K562 (cell line): ENCODE measurements around the gene CT45A3. TPM values are rescaled to one million over a fixed set of nuclear protein-coding genes. Genes with fewer than 3 reads are reported as not detected.

Source experiments
- ATF7 ChIP-seq: fragments of 450-650 bp; IDR thresholded peaks from 2 replicates; pipeline ENCODE4 v1.7.1; 2014; ENCODE audit warnings: mild to moderate bottlenecking, moderate library complexity
- CTCF ChIP-seq, 3 experiments: IDR thresholded peaks in 2 of 3; conservative IDR thresholded peaks in 1 of 3; 2 replicates each; pipeline ENCODE4 v1.5.1; 2011 to 2012; ENCODE audit warnings: low read length in 3 of 3, mild to moderate bottlenecking in 3 of 3, control low read depth in 2 of 3, improper control_type of control experiment in 1 of 3, inconsistent platforms in 1 of 3, low read depth in 1 of 3, mixed read lengths in 1 of 3, moderate library complexity in 1 of 3; ENCODE audit not compliant: insufficient read depth in 2 of 3
- FOSL1 ChIP-seq: fragments of 200-800 bp; sonication (Bioruptor generic); conservative IDR thresholded peaks from 2 replicates; pipeline ENCODE4 v1.6.1; 2016; ENCODE audit warnings: missing genetic modification characterization, missing compliant biosample characterization
- HDAC1 ChIP-seq, 2 experiments: fragments of 450-650 bp; IDR thresholded peaks; 2 replicates each; pipeline ENCODE4 v1.6.1; 2016 to 2017; ENCODE audit warnings: inconsistent platforms in 1 of 2, mild to moderate bottlenecking in 1 of 2, moderate library complexity in 1 of 2
- NR2C2 ChIP-seq, 2 experiments: fragments of 200-800 bp in 1 of 2; sonication (Bioruptor generic) in 1 of 2; sonication (generic) in 1 of 2; formaldehyde crosslinking in 1 of 2; IDR thresholded peaks; 2 replicates each; pipeline versions ENCODE4 v1.6.1 to v1.8.0; 2016 to 2022; ENCODE audit warnings: mild to moderate bottlenecking in 1 of 2, missing compliant biosample characterization in 1 of 2, missing genetic modification characterization in 1 of 2, missing genetic modification reagents in 1 of 2
- PHF20 ChIP-seq: fragments of 450-650 bp; IDR thresholded peaks from 2 replicates; pipeline ENCODE4 v1.6.1; 2018; ENCODE audit not compliant: partially characterized antibody
- POLR2AphosphoS5 ChIP-seq: IDR thresholded peaks from 2 replicates; pipeline ENCODE4 v1.6.1; 2011; ENCODE audit warnings: mild to moderate bottlenecking, low read depth, low read length, moderate library complexity; ENCODE audit not compliant: control insufficient read depth, insufficient read depth
- POLR2G ChIP-seq: fragments of 200-400 bp; formaldehyde crosslinking; IDR thresholded peaks from 2 replicates; pipeline ENCODE4 v1.6.1; 2017; ENCODE audit warnings: low read depth, mild to moderate bottlenecking, antibody characterized with exemption, low read length, moderate library complexity
- REST ChIP-seq, 2 experiments: fragments of 450-650 bp; formaldehyde crosslinking in 1 of 2; IDR thresholded peaks; 2 replicates each; pipeline versions ENCODE4 v1.4.0 to v1.6.1; 2014 to 2020; ENCODE audit warnings: mild to moderate bottlenecking in 2 of 2, borderline replicate concordance in 1 of 2, low read depth in 1 of 2
- SRSF3 ChIP-seq: fragments of 200-400 bp; formaldehyde crosslinking; IDR thresholded peaks from 2 replicates; pipeline ENCODE4 v1.6.1; 2016; ENCODE audit warnings: mild to moderate bottlenecking, low read length, moderate library complexity; ENCODE audit not compliant: insufficient read depth
- TFAP4 ChIP-seq: sonication (generic); formaldehyde crosslinking; IDR thresholded peaks from 2 replicates; pipeline ENCODE4 v1.8.0; 2022; ENCODE audit warnings: missing genetic modification reagents, mild to moderate bottlenecking, moderate library complexity, borderline replicate concordance
- YY1 ChIP-seq, 3 experiments: IDR thresholded peaks; 2 replicates each; pipeline ENCODE4 v1.6.1; 2011; ENCODE audit warnings: low read length in 2 of 3, mild to moderate bottlenecking in 2 of 3, moderate library complexity in 2 of 3, borderline replicate concordance in 1 of 3, control low read depth in 1 of 3, low read depth in 1 of 3; ENCODE audit not compliant: insufficient read depth in 3 of 3, insufficient replicate concordance in 2 of 3, control insufficient read depth in 1 of 3, insufficient read length in 1 of 3; ENCODE audit errors: extremely low read depth in 1 of 3
- polyA plus RNA-seq, 8 experiments: library from polyadenylated mRNA; depleted of rRNA in 4 of 8; stranded (reverse) in 5 of 8; unstranded in 3 of 8; fragments of >200 nt; fragmentation: Nextera tagmentation in 2 of 8; fragmentation: Illumina TruSeq in 1 of 8; extraction: Ambion mirVana in 2 of 8; extraction: Trizol in 1 of 8; gene quantifications; 2 replicates each; pipeline versions ENCODE4 v1.2.1 to v1.2.3, GENCODE V29; 2011 to 2014; ENCODE audit warnings: inconsistent platforms in 1 of 8, missing spikeins in 1 of 8
- total RNA-seq, 7 experiments: library from RNA; depleted of rRNA in 6 of 7; stranded (reverse); fragments of >200 nt in 6 of 7; fragmentation: Illumina TruSeq in 2 of 7; extraction: Trizol in 2 of 7; gene quantifications; 2 replicates each; pipeline versions ENCODE4 v1.2.1 to v1.2.3, GENCODE V29; 2011 to 2021; ENCODE audit warnings: low replicate concordance in 1 of 7

CT45A3 gene
- total and polyA plus RNA-seq, 9 of the 15 experiments (the other 6 are each of a cell fraction or from before 2014, with no cell fraction given), result 0.13 to 3.2 (median 0.84) TPM; not detected in 1

GRCh38 chrX:135740681-135741149, 27.3 kb downstream of the CT45A3 start (continued):
- TF ChIP-seq REST (IDR thresholded peaks at IDR 0.05; ENCODE audit: borderline replicate concordance) (peak; percentile 67; the same call in 1 of the 2 replicates), REST (CRISPR knock-in tag; IDR thresholded peaks at IDR 0.05; ENCODE audit: low read depth) (no peak), YY1 (IDR thresholded peaks at IDR 0.05; ENCODE audit: borderline replicate concordance in 1 of 3, control insufficient read depth in 1 of 3, extremely low read depth in 1 of 3, insufficient read depth in 3 of 3, insufficient read length in 1 of 3, insufficient replicate concordance in 2 of 3, low read depth in 1 of 3, low read length in 2 of 3) (peak in 2 of 3 experiments; percentile 46 to 83), FOSL1 (no peak), NR2C2 (CRISPR knock-in tag; IDR thresholded peaks at IDR 0.05) (no peak), NR2C2 (tag; IDR thresholded peaks at IDR 0.05) (peak; percentile 50), CTCF (IDR thresholded peaks at IDR 0.05 in 2 of 3, conservative IDR thresholded peaks at IDR 0.05 in 1 of 3; ENCODE audit: insufficient read depth in 2 of 3, low read depth in 1 of 3, low read length in 3 of 3) (peak; percentile 71 to 91 (median 88)), HDAC1 (IDR thresholded peaks at IDR 0.05) (0 out of 4 replicates have a peak, but pooled peaks of 1 of the 2 experiments have one; percentile 11), POLR2AphosphoS5 (no peak), POLR2G (peak; percentile 58), TFAP4 (CRISPR knock-in tag) (peak; percentile 29; the same call in 1 of the 2 replicates), PHF20 (no peak), ATF7 (0 out of 2 replicates have a peak, but pooled peaks have one; percentile 11), SRSF3 (no peak)
